GM12872 (cell line): Measurements from ENCODE around the gene RPN2.

ENCODE experiments used
- TF ChIP-seq, protein P1 (sequence below): IDR thresholded peaks from 3 replicates; pipeline ENCODE4 v1.5.1; 2011; ENCODE audit warnings: low read depth, mild to moderate bottlenecking, low read length, moderate library complexity; ENCODE audit not compliant: insufficient read depth

RPN2 gene

DNA sequence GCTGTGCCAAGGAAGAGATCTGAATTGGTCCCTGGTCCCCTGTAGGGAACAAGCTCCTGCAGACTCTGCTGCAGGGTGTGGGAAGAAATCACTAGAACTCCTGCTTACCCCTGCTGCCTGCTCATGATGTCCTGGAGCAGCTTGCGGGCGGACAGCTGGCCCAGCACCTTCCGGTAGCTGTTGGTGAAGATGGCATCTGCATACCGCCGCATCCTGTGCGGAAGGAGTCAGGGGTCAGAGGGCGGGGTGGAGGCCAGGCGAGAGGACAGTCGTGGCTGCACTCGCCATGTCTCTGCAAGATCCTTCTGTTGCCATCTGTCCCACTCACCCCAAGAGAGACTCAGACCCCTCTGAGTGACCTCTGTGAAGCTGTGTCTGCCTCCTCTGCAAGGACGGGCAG is 77.2 kb downstream of the RPN2 start:
- TF ChIP-seq, protein P1, sequence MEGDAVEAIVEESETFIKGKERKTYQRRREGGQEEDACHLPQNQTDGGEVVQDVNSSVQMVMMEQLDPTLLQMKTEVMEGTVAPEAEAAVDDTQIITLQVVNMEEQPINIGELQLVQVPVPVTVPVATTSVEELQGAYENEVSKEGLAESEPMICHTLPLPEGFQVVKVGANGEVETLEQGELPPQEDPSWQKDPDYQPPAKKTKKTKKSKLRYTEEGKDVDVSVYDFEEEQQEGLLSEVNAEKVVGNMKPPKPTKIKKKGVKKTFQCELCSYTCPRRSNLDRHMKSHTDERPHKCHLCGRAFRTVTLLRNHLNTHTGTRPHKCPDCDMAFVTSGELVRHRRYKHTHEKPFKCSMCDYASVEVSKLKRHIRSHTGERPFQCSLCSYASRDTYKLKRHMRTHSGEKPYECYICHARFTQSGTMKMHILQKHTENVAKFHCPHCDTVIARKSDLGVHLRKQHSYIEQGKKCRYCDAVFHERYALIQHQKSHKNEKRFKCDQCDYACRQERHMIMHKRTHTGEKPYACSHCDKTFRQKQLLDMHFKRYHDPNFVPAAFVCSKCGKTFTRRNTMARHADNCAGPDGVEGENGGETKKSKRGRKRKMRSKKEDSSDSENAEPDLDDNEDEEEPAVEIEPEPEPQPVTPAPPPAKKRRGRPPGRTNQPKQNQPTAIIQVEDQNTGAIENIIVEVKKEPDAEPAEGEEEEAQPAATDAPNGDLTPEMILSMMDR: no peak

DNA sequence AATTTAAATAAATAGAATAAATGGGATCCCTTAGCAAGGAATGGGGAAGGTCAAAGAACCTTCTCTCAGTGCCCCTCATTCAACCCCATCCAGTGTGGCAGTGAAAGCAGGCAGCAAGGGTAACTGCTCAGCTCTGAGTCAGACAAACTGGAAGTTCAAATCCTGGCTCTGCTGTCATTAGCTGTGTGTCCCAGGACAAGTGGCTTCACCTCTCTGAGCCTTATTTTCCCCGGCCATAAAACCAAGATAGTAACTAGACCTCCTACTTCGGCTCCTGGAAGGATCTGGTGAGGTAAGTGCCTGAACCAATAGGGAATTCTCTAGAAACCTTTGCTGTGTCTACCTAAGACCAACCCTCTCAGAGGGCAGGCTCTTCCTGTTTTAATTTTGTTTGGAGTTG is 78.4 kb downstream of the RPN2 start:
- TF ChIP-seq, protein P1: no peak

DNA sequence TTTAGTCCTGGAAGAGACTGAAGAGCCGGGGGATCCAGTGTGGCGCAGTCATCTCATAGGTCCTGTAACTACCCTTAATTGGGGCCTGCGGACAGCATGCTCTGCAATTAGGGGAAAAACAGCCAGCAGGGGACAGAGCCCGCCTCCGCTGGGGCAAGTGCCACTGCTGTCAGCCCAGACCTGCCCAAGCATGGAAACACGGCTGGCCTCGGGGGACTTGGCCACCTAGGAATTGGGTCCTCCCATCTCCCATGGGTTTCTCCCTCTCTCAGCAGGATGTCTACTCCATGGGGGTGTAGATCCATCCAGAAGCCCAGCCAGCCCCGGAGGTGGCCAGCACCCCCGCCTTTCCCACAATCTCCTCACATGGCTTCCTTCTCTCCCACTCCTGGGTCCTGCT is 78.9 kb downstream of the RPN2 start:
- TF ChIP-seq, protein P1: no peak

DNA sequence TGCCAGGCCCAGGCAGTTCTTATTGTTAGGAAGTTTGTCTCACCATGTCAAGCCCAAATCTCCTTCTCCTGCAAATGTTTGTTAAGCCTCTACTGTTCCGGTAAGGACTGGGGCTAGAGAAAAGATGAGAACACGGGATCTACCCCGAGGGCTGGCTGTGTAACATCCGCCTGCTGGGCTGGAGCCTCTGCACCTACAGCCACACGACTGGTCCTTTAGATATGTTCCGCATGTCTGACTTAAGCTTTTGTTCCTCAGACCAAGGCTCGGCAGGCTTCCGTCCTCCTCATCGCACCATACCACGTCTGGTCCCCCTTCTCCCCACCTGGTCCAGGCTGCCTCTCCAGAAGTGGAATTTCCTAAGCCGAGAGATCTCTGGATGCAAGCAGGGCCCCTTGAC is 79.9 kb downstream of the RPN2 start:
- TF ChIP-seq, protein P1: no peak

DNA sequence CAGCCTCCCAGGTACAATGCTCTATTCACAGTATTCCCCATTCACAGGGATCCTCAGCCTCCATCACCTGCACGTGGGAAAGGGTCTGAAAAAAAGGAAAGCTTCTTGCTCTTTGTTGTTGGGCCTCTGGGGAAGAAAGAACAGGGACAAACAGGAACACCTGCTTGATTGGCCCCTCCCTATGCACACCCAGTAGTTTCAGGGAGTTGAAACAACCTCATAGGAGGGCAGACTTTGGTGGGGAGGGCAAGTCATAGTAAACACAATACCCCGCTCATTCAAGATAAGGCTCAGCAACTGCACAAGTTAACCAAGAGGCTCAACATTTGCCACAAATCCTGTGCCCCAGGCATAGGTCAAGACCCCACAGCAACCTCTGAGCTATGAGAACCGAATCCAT is 80.7 kb downstream of the RPN2 start:
- TF ChIP-seq, protein P1: no peak

DNA sequence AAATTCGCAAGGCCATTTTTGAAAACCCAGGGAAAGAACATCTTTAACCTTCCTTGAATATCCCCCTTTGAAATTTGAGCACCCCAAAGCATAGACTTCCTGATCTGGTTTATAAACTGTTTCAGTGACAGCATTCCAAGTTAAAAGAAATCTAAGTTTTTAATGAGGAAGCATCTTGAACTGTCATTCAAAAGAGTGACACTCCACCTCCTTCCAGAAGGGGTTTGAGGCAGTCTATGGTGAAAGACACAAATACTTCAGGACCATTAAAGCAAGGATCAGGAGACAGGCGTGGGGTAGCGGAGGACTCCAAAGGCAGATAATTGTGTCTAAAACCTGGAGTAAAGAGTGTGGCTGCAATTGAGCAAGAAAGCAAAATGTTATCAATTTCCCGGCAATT is 81.8 kb downstream of the RPN2 start:
- TF ChIP-seq, protein P1: no peak

DNA sequence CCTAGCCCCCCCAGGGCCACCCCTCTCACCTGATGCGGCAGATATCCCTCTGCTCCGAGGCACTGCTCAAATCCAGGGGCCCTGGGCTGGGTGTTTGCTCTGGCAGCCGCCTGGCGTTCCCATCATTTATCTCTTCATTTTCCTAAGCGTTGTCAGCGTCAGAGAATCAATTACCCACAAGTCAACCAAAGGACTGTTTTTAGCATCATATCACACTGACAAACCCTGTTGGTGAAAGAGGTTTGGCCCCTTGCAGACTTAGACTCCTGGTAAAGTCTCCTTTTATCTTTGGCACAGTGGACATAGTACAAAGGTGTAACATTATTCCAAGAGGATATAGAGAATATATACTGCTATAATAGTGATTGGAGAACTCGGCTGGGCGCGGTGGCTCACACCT is 82.6 kb downstream of the RPN2 start, which contains the start of gene GHRH:
GHRH (minus strand) TSS at position 101 of the 400 bp plus-strand sequence. CDS start 4,925 bp downstream, outside the sequence.
- TF ChIP-seq, protein P1: no peak

DNA sequence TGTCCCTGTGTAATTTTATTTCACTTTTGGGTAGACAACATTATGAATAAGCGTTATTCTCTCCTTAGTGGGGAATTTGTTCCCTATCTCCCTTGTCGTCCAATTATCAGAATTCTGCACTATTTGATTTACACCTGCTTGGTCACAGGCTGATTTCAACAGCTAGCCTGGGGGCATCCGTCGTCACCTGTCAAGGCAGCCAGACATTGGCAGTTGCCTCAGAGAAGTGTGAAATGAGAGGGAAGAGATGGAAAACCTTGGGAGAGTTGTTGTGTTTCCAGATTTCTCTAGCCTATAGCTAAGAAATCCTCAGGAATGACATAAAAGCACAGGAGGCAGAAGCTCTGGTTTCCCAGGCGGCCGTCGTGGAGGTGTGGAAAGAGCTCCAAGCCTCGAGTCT is 83.4 kb downstream of the RPN2 start:
- TF ChIP-seq, protein P1: no peak
